Osteocyte (in vitro differentiated cells): Measurements from ENCODE around the gene KRTAP2-2. TPM values are rescaled to one million over a fixed set of nuclear protein-coding genes. Genes with fewer than 3 reads are reported as not detected.
A peak's percentile ranks its signal among the peaks of the same experiment; 100 is the strongest.
"Not testable (repeated sequence)": the region's sequence is repeated elsewhere in the genome, so short reads cannot be mapped to it uniquely, and the experiment has no call there.

Experiments
- DNase-seq: peaks from one replicate; pipeline ENCODE4 v3.0.0; 2021; ENCODE audit warnings: mixed read lengths; ENCODE audit not compliant: unreplicated experiment; ENCODE audit errors: extremely low spot score
- H3K27ac Mint-ChIP-seq: one replicate; pipeline ENCODE4 v1.8.0; 2021; ENCODE audit warnings: mild to moderate bottlenecking, mixed read lengths; ENCODE audit not compliant: unreplicated experiment
- H3K27me3 Mint-ChIP-seq: one replicate; pipeline ENCODE4 v1.8.0; 2021; ENCODE audit warnings: mixed read lengths; ENCODE audit not compliant: unreplicated experiment
- H3K36me3 Mint-ChIP-seq: one replicate; pipeline ENCODE4 v1.8.0; 2021; ENCODE audit warnings: mixed read lengths; ENCODE audit not compliant: unreplicated experiment
- H3K4me1 Mint-ChIP-seq: one replicate; pipeline ENCODE4 v1.8.0; 2021; ENCODE audit warnings: mixed read lengths; ENCODE audit not compliant: unreplicated experiment
- H3K4me3 Mint-ChIP-seq: one replicate; pipeline ENCODE4 v1.8.0; 2021; ENCODE audit warnings: mild to moderate bottlenecking, moderate library complexity, mixed read lengths; ENCODE audit not compliant: unreplicated experiment
- H3K9me3 Mint-ChIP-seq: one replicate; pipeline ENCODE4 v1.8.0; 2021; ENCODE audit warnings: mixed read lengths; ENCODE audit not compliant: unreplicated experiment
- total RNA-seq: library from RNA; stranded (reverse); gene quantifications from 2 replicates; pipeline ENCODE4 v1.2.1, GENCODE V29; 2021
- TF ChIP-seq, protein P1 (sequence below): fragments of 200-600 bp; sonication (generic); IDR thresholded peaks from 2 replicates; pipeline ENCODE4 v1.5.0; 2021; ENCODE audit warnings: antibody characterized with exemption, mild to moderate bottlenecking, moderate library complexity

KRTAP2-2 gene
- total RNA-seq, 1 donor from 2014 or later: not detected

DNA sequence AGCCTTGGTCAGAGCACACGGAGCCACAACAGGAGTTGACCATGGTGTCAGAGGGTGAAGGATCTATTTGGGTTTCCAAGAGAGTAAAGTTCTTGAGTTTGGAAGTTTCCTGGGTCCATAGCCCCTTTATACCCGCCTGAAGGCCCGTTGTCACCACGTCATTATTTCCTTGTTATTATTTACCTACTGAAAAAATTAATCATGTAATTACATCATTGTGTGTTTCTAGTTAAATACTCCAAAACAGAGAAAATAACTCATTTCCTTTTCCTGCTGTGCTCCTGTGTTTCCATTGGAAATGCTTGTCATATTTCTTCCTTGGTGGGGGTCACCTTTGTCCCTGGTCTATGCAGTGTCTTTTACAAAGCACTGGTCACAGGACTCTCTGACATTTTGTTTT lies 43.0 kb upstream of the KRTAP2-2 start, which contains the start of gene KRTAP4-8:
KRTAP4-8 (minus strand) TSS at position 101 of the 400 bp plus-strand sequence; CDS start at position 43, 58 bp downstream.
- H3K27ac Mint-ChIP-seq: peak within 1 kb of the TSS; percentile 73
- H3K4me3 Mint-ChIP-seq: no peak within 1 kb of the TSS
- TF ChIP-seq, protein P1, sequence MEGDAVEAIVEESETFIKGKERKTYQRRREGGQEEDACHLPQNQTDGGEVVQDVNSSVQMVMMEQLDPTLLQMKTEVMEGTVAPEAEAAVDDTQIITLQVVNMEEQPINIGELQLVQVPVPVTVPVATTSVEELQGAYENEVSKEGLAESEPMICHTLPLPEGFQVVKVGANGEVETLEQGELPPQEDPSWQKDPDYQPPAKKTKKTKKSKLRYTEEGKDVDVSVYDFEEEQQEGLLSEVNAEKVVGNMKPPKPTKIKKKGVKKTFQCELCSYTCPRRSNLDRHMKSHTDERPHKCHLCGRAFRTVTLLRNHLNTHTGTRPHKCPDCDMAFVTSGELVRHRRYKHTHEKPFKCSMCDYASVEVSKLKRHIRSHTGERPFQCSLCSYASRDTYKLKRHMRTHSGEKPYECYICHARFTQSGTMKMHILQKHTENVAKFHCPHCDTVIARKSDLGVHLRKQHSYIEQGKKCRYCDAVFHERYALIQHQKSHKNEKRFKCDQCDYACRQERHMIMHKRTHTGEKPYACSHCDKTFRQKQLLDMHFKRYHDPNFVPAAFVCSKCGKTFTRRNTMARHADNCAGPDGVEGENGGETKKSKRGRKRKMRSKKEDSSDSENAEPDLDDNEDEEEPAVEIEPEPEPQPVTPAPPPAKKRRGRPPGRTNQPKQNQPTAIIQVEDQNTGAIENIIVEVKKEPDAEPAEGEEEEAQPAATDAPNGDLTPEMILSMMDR: no peak
- H3K9me3 Mint-ChIP-seq: no peaks in the 10 kb centered on the region
- peaks cover 36% of the 10 kb centered on the region for H3K4me1 Mint-ChIP-seq
- no peaks in the 10 kb centered on the region for H3K36me3 Mint-ChIP-seq
- no peaks in the 10 kb centered on the region for H3K27me3 Mint-ChIP-seq
- no peak for DNase-seq

DNA sequence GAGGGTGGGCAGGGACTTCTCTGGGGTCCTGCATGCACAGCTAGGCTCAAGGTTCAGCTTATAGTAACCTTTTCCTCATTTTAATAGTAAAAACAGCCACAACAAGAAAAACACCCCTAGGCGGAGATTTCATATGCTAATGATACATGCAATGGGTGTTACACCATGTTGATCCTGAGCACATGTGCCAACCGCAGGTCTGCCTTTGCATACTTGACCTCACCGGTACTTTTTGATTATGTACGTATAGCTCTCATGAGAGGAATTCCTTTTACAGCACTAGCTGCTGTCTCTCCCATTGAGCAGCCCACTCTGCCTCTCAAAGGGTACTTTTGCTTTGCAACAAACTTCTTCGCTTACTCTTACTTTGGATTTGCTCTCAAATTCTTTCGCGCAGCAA lies 41.0 kb upstream of the KRTAP2-2 start:
- Mint-ChIP-seq H3K9me3 (no peaks in the 10 kb centered on the region), H3K36me3 (no peaks in the 10 kb centered on the region), H3K4me3 (no peak overlapping the region), H3K27me3 (no peaks in the 10 kb centered on the region), H3K4me1 (peaks cover 35% of the 10 kb centered on the region), H3K27ac (no peak overlapping the region)
- TF ChIP-seq, protein P1: no peak
- no peak for DNase-seq

DNA sequence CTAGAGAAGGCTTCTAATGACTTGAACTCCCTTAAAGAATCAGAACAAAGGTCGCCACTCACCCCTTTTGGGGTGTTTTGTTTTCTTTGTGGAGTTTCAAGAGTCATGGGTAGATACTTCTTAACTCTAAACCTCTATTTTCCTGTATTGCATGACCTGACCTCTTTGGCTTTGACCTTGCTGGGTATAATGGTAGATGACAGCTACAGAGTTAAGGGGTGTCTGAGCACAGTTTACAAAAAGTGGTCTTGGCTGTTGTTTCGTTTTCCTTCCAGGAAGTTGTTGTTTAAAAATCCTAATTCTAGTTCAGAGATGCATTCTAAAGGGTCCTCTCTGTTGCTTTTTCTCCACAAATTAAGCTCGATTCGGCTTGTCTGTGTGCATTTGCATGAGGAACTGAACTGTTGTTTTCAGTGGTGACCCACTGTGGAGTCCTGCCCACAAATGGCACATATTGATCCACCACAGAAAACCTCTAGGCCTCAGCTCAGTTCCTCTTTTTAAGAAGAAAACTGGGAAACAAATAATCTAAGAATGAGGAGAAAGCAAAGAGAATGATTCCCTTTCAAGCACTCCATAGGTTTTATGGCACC lies 33.8 kb upstream of the KRTAP2-2 start:
- H3K4me3 Mint-ChIP-seq, H3K4me1 Mint-ChIP-seq: not testable (repeated sequence)

DNA sequence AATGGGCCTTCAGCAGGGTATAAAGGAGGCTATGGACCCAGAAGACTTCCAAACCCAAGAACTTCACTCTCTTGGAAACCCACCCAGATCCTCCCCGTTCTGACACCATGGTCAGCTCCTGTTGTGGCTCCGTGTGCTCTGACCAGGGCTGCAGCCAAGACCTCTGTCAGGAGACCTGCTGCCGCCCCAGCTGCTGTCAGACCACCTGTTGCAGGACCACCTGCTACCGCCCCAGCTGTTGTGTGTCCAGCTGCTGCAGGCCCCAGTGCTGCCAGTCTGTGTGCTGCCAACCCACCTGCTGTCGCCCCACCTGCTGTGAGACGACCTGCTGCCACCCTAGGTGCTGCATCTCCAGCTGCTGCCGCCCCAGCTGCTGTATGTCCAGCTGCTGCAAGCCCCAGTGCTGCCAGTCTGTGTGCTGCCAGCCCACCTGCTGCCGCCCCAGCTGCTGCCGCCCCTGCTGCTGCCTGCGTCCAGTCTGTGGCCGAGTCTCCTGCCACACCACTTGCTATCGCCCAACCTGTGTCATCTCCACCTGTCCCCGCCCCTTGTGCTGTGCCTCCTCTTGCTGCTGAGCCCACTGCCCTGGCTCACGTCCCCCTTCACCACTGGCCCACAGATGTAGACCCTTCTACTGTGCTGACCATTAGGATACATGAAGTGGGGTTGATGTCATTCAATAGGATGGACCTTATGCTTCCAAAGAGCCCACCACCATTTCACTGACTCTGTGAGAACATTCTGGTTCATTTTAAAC lies 29.2 kb upstream of the KRTAP2-2 start, which contains the start of gene KRTAP4-7:
KRTAP4-7 (plus strand) TSS at position 51 of the 757 bp plus-strand sequence; CDS start at position 108, 57 bp downstream.
- H3K9me3 Mint-ChIP-seq, H3K27me3 Mint-ChIP-seq, H3K36me3 Mint-ChIP-seq, H3K4me3 Mint-ChIP-seq, DNase-seq: not testable (repeated sequence)
- H3K4me1 Mint-ChIP-seq: peaks cover 23% of the 10 kb centered on the region
- H3K27ac Mint-ChIP-seq: peak within 1 kb of the TSS; percentile 53

More for the DNA sequence above, 33.8 kb upstream of the KRTAP2-2 start:
- H3K27ac Mint-ChIP-seq, H3K27me3 Mint-ChIP-seq, H3K36me3 Mint-ChIP-seq, H3K9me3 Mint-ChIP-seq, DNase-seq: not testable (repeated sequence)

DNA sequence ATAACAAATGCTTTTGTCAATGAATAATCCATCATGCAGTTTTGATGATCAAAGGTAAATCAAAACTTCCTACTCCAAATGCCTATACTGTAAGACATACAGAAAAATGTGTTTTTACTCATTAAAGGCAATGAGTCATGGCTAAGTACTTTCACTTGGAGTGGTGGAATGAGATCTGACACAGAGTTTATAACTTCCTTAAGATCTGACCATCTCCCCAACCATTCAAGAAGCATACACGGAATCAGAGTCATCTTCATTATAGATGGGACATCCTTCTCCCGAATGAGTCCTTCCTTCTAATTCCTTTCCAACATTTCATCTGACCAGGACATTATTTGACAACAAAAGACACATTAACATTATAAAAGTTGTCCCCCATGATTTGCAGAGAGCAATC lies 28.4 kb upstream of the KRTAP2-2 start:
- not testable (repeated sequence) for H3K4me3 Mint-ChIP-seq, H3K36me3 Mint-ChIP-seq, DNase-seq, H3K27ac Mint-ChIP-seq, H3K27me3 Mint-ChIP-seq, H3K9me3 Mint-ChIP-seq
- H3K4me1 Mint-ChIP-seq: peaks cover 23% of the 10 kb centered on the region

DNA sequence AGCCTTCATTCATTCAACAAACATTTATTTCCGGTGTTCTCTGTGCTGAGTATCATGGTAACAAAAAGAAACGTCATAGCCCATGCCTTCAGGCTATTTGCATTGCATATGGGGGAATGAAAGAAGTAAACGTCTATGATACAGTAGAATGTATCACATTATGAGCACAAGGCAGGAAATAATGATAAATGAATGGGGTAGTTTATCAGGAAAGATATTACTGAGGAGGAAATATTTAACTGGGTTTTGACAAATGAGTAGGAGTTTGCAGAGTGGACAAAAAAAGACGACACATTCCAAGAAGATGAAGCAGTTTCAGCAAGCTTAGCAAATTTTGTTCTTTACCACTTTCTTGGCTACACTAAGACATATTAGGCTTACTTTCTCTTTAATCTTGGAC lies 27.6 kb upstream of the KRTAP2-2 start:
- TF ChIP-seq, protein P1: no peak
- DNase-seq: no peak
- Mint-ChIP-seq H3K27ac (peak overlapping the region; percentile 53), H3K4me3 (no peak overlapping the region), H3K4me1 (peaks cover 23% of the 10 kb centered on the region), H3K27me3 (no peaks in the 10 kb centered on the region), H3K36me3 (no peaks in the 10 kb centered on the region), H3K9me3 (no peaks in the 10 kb centered on the region)
